ENCODE results near the gene GMDS. TPM values are rescaled to one million over a fixed set of nuclear protein-coding genes. Genes with fewer than 3 reads are reported as not detected.

Gene GMDS
- total and polyA plus RNA-seq, 2 donors (not counting 1 experiment from before 2014, with no cell fraction given) = 11.5 to 16.4 TPM

DNA sequence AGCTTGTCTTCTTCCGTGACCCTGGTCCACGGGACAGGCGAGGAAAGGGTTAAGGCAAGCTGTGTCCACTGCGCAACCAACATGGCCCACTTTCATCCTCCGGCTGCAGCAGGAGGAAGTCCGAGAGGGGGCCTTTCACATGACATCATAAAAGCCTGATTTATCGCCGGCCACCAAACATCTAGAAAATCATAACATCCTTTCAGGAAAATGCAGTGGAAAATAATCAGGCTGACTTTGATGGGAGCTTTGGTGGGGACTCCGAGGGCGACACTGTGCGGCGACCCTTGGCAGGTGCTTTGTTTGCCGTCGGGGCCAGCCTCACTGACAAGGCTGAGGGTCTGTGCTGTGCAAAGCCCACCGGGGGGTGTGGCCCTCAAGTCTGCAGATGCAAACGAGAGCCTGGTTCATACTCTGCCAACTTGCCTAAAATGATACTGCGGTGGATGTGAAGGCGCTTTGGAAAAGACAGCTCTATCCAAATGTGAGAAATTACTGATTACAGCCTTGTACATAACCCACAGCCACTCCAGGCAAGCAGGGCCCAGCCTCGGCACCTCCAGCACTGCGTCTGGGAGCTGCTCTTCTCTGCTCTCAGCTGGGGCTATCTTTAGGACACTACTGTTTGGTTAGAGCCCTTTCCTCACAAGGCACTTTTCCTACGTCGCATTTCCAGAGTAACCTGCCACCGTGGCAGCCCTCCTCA is 609.9 kb downstream of the GMDS start:
- CTCF ChIA-PET = no interaction called here
- Histone ChIP-seq H2AFZ (ENCODE audit: insufficient read depth, low read depth, low read length, poor library complexity, severe bottlenecking) (no peak overlapping the region), H3K79me2 (ENCODE audit: control insufficient read depth, insufficient read depth, low read length) (no peaks in the 10 kb centered on the region), H3K36me3 (replicated peaks in 1 of 2; ENCODE audit: control extremely low read depth in 1 of 2, control insufficient read depth in 1 of 2, extremely low read depth in 1 of 2, insufficient read depth in 2 of 2, low read length in 1 of 2) (no peaks in the 10 kb centered on the region), H3K9ac (ENCODE audit: low read length) (no peak overlapping the region), H3K4me1 (ENCODE audit: control insufficient read depth in 2 of 2, insufficient read depth in 2 of 2, low read length in 2 of 2) (peaks cover 5 to 15% of the 10 kb centered on the region in 2 donors), H4K20me1 (ENCODE audit: control insufficient read depth, insufficient read depth, low read length, poor library complexity, severe bottlenecking) (no peaks in the 10 kb centered on the region), H3K27me3 (replicated peaks in 1 of 4; ENCODE audit: control extremely low read depth in 1 of 4, control insufficient read depth in 3 of 4, insufficient read depth in 4 of 4, low read length in 3 of 4) (peaks cover 0 to 7% (median 0%) of the 10 kb centered on the region in 4 experiments), H3K4me2 (replicated peaks; ENCODE audit: low read depth, low read length, poor library complexity, severe bottlenecking) (no peak overlapping the region), H3K4me3 (ENCODE audit: control extremely low read depth in 1 of 5, extremely low read depth in 1 of 5, insufficient read depth in 1 of 5, low read depth in 2 of 5, low read length in 4 of 5) (no peak overlapping the region), H3K27ac (ENCODE audit: low read length in 2 of 2) (no peak overlapping the region), H3K9me3 (ENCODE audit: control extremely low read depth in 1 of 3, control insufficient read depth in 2 of 3, insufficient read depth in 1 of 3, low read length in 2 of 3) (no peaks in the 10 kb centered on the region)
- intact Hi-C loops (cut with micrococcal nuclease) = no loop called here
- DNase-seq = no peak
- H3K4me1 Mint-ChIP-seq = peaks cover 13% of the 10 kb centered on the region
- H3K27me3 Mint-ChIP-seq = peaks cover 11% of the 10 kb centered on the region
- POLR2A ChIA-PET = no interaction called here
- TF ChIP-seq EZH2 (IDR thresholded peaks at IDR 0.05; ENCODE audit: borderline replicate concordance, insufficient read depth, low read depth, low read length, poor library complexity, severe bottlenecking) (no peak), CTCF (IDR thresholded peaks at IDR 0.05) (no peak)
- WGBS (ENCODE audit: insufficient coverage) = 94% methylated on average over 18 of the region's 23 CpGs
- H3K4me3 Mint-ChIP-seq = no peak overlapping the region
- no peak for ATAC-seq (ENCODE audit: low read depth)
- H3K9me3 Mint-ChIP-seq (ENCODE audit: insufficient read depth) = no peaks in the 10 kb centered on the region
- no peak overlapping the region for H3K27ac Mint-ChIP-seq

DNA sequence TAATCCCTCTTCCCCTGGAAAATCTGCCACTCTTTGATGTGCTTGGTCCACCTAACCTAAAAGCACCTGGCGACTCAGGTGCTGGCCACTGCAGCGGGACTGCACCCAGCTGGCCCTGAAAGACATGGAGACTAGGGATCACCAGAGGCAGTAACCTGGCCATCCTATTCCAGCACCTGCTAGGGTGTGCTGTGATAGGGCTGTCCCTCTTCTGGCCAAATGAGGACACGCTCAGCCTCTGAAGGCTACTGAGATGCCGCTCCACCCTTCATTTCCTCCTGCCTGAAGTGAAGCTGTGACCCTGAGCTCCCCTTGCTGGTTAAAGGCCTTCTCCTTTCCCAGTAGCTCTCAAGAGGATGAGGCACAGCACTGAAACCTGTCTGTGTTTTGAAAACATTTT is 611.3 kb downstream of the GMDS start:
- peaks cover 13% of the 10 kb centered on the region for H3K4me1 Mint-ChIP-seq

More for the DNA sequence above, 611.3 kb downstream of the GMDS start:
- Histone ChIP-seq H3K27me3 (replicated peaks in 1 of 4; ENCODE audit: control extremely low read depth in 1 of 4, control insufficient read depth in 3 of 4, insufficient read depth in 4 of 4, low read length in 3 of 4) (peaks cover 0 to 12% (median 0%) of the 10 kb centered on the region in 4 experiments), H3K79me2 (ENCODE audit: control insufficient read depth, insufficient read depth, low read length) (no peaks in the 10 kb centered on the region), H3K4me1 (ENCODE audit: control insufficient read depth in 2 of 2, insufficient read depth in 2 of 2, low read length in 2 of 2) (peaks cover 5 to 15% of the 10 kb centered on the region in 2 donors), H3K9me3 (ENCODE audit: control extremely low read depth in 1 of 3, control insufficient read depth in 2 of 3, insufficient read depth in 1 of 3, low read length in 2 of 3) (no peaks in the 10 kb centered on the region), H3K27ac (ENCODE audit: low read length in 2 of 2) (no peak overlapping the region), H4K20me1 (ENCODE audit: control insufficient read depth, insufficient read depth, low read length, poor library complexity, severe bottlenecking) (no peaks in the 10 kb centered on the region), H2AFZ (ENCODE audit: insufficient read depth, low read depth, low read length, poor library complexity, severe bottlenecking) (no peak overlapping the region), H3K9ac (ENCODE audit: low read length) (no peak overlapping the region), H3K4me2 (replicated peaks; ENCODE audit: low read depth, low read length, poor library complexity, severe bottlenecking) (no peak overlapping the region), H3K36me3 (replicated peaks in 1 of 2; ENCODE audit: control extremely low read depth in 1 of 2, control insufficient read depth in 1 of 2, extremely low read depth in 1 of 2, insufficient read depth in 2 of 2, low read length in 1 of 2) (no peaks in the 10 kb centered on the region), H3K4me3 (ENCODE audit: control extremely low read depth in 1 of 5, extremely low read depth in 1 of 5, insufficient read depth in 1 of 5, low read depth in 2 of 5, low read length in 4 of 5) (no peak overlapping the region)
- Mint-ChIP-seq H3K4me3 (no peak overlapping the region), H3K27me3 (peaks cover 16% of the 10 kb centered on the region), H3K27ac (no peak overlapping the region), H3K9me3 (ENCODE audit: insufficient read depth) (no peaks in the 10 kb centered on the region)
- DNase-seq (no peak), ATAC-seq (ENCODE audit: low read depth) (no peak)
- ChIA-PET POLR2A (no interaction called here), CTCF (no interaction called here)
- WGBS (ENCODE audit: insufficient coverage) = 96% methylated on average over 4 of the region's 4 CpGs
- TF ChIP-seq EZH2 (IDR thresholded peaks at IDR 0.05; ENCODE audit: borderline replicate concordance, insufficient read depth, low read depth, low read length, poor library complexity, severe bottlenecking) (no peak), CTCF (IDR thresholded peaks at IDR 0.05) (no peak)
- intact Hi-C loops (cut with micrococcal nuclease) = no loop called here
